SJSA1 (cell line): ENCODE data around the gene SHANK3. TPM values are rescaled to one million over a fixed set of nuclear protein-coding genes. Genes with fewer than 3 reads are reported as not detected.

Source experiments
- DNase-seq, 2 experiments: peaks; one replicate each; pipeline ENCODE4 v3.0.0-alpha.2; 2015 to 2020; ENCODE audit warnings: low spot score in 2 of 2, low read depth in 1 of 2
- H3K27ac ChIP-seq: fragments of 250-450 bp; sonication (Bioruptor Pico); 2 replicates; pipeline ENCODE4 v1.5.1; 2020; ENCODE audit warnings: mild to moderate bottlenecking, moderate library complexity
- H3K27me3 ChIP-seq: fragments of 250-450 bp; sonication (Bioruptor Pico); replicated peaks from 2 replicates; pipeline ENCODE4 v1.5.1; 2020; ENCODE audit warnings: mild to moderate bottlenecking, moderate library complexity
- H3K36me3 ChIP-seq: fragments of 250-450 bp; sonication (Bioruptor Pico); 2 replicates; pipeline ENCODE4 v1.5.1; 2020; ENCODE audit warnings: mild to moderate bottlenecking
- H3K4me1 ChIP-seq: fragments of 250-450 bp; sonication (Bioruptor Pico); replicated peaks from 2 replicates; pipeline ENCODE4 v1.6.1; 2021; ENCODE audit warnings: mild to moderate bottlenecking
- H3K4me3 ChIP-seq: fragments of 250-450 bp; sonication (Bioruptor Pico); 2 replicates; pipeline ENCODE4 v1.5.1; 2020; ENCODE audit warnings: mild to moderate bottlenecking
- H3K9me3 ChIP-seq: fragments of 250-450 bp; sonication (Bioruptor Pico); replicated peaks from 2 replicates; pipeline ENCODE4 v1.5.1; 2020; ENCODE audit warnings: mild to moderate bottlenecking
- total RNA-seq: library from RNA; depleted of rRNA; stranded (reverse); fragments of >200 nt; shearing (Covaris generic); gene quantifications from 2 replicates; pipeline ENCODE4 v1.2.3, GENCODE V29; 2014

Gene SHANK3
- total RNA-seq, 1 experiment from 2014 or later, result 0.53 TPM

DNA sequence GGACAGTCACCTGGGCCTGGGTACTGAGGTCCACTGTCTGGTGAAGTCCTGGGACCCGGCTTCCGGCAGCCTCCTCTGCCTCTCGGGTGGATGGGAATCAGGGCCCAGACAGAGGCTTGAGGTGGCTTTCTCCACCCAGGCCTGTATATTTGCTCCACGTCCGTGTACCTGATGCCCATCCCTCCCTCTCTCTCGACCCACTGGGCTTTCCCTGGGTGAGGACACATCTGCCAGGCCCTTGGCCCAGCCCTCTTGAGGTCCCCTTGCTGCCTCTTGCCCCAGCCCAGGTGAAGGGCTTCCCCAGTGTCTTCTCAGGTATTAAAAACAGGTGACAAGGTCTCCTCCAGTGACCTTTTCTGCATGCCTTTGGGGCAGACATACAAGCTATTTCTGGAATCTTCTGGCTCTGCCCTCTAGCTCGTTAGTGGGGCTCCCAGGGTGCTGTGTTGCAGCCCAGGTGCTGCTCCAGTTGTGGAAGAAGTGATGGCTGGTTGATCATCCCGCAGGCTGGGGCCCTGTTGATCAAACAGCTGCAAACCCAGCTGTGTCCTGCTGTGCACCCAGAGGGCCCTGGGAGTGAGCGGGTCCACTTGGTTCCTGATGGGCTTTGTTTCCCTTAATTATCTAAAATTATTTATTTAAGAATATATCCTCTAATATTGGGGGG lies 39.9 kb downstream of the SHANK3 start:
- no peaks in the 10 kb centered on the region for H3K36me3 ChIP-seq
- H3K9me3 ChIP-seq, result no peaks in the 10 kb centered on the region
- peaks cover 4% of the 10 kb centered on the region for H3K27me3 ChIP-seq
- no peaks in the 10 kb centered on the region for H3K4me1 ChIP-seq
- no peak for DNase-seq
- no peak overlapping the region for H3K4me3 ChIP-seq
- no peak overlapping the region for H3K27ac ChIP-seq

DNA sequence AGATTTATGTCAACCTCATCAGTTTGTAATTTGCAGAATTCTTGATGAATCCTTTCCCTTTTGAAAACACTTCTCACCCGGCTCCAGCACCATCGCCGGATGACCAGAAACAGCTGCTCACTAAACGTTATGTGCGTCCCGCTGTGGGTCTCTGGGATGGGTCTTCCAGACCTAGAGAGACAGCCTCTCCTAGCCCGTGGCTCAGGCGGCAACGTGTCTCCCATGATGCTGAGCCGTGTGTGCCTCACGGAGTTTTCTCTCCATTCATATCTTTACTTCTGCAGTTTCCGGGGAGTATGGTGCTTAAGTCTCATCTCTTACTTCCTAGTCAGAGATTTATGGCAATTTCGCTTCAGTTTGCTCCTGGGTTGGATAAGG lies 40.4 kb downstream of the SHANK3 start:
- Histone ChIP-seq H3K36me3 (no peaks in the 10 kb centered on the region), H3K4me3 (no peak overlapping the region), H3K27me3 (peaks cover 9% of the 10 kb centered on the region), H3K4me1 (no peaks in the 10 kb centered on the region), H3K27ac (no peak overlapping the region), H3K9me3 (no peaks in the 10 kb centered on the region)
- no peak for DNase-seq

DNA sequence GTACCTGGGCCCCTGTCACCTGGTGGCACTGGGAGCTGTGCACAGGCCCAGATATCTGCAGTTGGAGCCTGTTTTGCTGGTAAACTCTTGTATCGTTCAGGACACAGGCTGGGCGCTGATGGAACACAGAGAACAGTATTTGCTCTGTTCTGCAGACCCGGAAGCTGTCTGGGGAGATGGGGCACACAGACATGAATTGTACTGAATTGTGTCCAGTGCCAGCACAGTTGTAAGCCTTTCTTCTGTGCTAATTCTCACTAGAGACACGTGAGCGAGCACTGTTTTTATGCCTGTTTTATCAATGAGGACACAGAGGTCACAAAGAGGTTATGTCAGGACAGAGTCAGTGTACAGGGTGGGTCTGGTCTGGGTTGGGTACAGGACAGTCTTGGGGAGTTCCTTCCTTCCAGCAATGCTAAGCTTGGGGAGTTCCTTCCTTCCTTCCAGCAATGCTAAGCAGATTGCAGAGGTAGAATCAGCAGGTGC lies 41.0 kb downstream of the SHANK3 start:
- no peak overlapping the region for H3K4me3 ChIP-seq

DNA sequence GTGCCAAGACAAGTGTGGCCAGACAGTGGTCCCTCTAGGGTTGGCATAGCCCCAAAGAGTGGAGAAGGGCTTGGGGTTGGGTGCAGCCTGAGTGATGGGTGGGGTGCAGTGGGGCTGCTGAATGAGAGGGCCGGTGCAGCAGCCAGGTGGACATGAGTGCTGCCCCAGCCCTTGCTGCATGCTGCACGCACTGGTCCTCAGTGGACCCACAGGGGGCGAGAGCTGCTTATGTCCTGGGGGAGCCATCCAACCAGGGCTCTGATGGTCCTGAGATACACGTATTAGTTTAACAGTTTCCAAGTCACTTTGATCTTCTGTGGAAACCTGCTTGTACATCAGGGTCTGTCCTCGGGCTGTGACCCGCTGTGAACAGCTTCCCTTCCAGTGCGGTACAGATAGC lies 41.5 kb downstream of the SHANK3 start:
- Histone ChIP-seq H3K4me3 (no peak overlapping the region), H3K9me3 (no peaks in the 10 kb centered on the region), H3K27me3 (peaks cover 16% of the 10 kb centered on the region), H3K4me1 (no peaks in the 10 kb centered on the region), H3K36me3 (no peaks in the 10 kb centered on the region), H3K27ac (no peak overlapping the region)
- no peak for DNase-seq

More for the DNA sequence above, 41.0 kb downstream of the SHANK3 start:
- Histone ChIP-seq H3K36me3 (no peaks in the 10 kb centered on the region), H3K4me1 (no peaks in the 10 kb centered on the region), H3K9me3 (no peaks in the 10 kb centered on the region), H3K27ac (no peak overlapping the region), H3K27me3 (peaks cover 10% of the 10 kb centered on the region)
- DNase-seq, result no peak

DNA sequence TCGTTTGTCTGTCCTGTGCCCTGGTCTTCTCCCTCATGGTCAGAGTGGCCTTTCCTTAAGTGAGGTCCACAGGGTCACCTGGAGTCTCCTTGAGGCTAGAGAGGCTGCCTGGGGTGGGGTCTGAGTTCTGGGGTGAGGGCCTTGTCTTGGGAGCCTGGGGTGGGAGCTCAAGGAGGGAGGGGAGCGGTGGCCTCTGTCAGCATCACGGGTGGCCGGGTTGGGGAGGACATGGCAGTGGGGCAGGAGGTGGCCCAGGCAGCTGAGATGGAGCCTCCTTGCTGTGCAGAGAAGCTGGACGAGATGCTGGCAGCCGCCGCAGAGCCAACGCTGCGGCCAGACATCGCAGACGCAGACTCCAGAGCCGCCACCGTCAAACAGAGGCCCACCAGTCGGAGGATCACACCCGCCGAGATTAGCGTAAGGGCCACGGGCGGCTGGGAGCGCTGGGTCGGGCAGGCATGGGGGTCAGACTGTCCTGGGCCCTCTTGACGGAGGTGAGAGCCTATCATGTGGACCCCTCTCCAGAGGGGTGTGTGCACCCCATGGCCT lies 42.1 kb downstream of the SHANK3 start:
- Histone ChIP-seq H3K4me3 (no peak overlapping the region), H3K27me3 (peaks cover 21% of the 10 kb centered on the region), H3K27ac (no peak overlapping the region)

DNA sequence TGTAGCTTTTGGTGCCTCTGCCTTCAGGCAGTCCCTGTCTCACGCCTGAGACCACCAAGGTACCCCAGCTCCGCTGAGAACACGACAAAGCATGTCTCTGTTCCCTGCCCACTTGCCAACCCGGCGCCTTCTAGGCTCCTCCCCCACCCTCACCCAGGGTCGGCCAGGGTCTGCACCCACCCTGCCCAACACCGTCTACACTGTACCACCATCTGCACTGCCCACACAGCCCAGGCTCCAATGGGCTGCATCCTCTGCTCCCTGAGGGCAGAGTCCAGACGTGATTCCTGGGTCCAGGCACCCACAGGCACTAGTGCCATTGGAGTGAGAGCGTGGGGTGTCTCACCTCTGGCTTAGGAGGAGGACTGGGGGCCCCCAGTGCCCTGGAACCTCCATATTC lies 42.6 kb downstream of the SHANK3 start:
- Histone ChIP-seq H3K4me1 (no peaks in the 10 kb centered on the region), H3K27ac (no peak overlapping the region), H3K9me3 (no peaks in the 10 kb centered on the region), H3K36me3 (no peaks in the 10 kb centered on the region), H3K27me3 (peaks cover 25% of the 10 kb centered on the region), H3K4me3 (no peak overlapping the region)
- DNase-seq, result no peak

More for the DNA sequence above, 42.1 kb downstream of the SHANK3 start:
- Histone ChIP-seq H3K36me3 (no peaks in the 10 kb centered on the region), H3K4me1 (no peaks in the 10 kb centered on the region), H3K9me3 (no peaks in the 10 kb centered on the region)
- no peak for DNase-seq

DNA sequence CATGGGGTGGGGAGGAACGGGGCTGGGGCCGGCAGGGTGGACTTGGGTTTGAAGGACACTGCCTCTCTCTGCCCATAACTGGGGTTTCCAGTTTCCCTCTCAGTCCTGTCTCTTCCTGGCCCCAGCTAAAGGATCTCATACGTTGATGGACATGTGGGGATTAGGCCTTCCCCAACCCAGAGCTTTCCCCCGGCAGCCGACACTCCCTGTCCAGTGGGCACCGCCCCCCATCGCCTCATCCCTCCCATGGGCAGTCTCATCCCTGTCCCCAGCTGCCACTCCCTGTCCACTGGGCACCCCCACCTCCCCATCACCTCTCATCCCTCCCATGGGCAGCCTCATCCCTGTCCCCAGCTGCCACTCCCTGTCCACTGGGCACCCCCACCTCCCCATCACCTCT lies 43.2 kb downstream of the SHANK3 start:
- no peaks in the 10 kb centered on the region for H3K36me3 ChIP-seq
- H3K27ac ChIP-seq, result no peak overlapping the region

DNA sequence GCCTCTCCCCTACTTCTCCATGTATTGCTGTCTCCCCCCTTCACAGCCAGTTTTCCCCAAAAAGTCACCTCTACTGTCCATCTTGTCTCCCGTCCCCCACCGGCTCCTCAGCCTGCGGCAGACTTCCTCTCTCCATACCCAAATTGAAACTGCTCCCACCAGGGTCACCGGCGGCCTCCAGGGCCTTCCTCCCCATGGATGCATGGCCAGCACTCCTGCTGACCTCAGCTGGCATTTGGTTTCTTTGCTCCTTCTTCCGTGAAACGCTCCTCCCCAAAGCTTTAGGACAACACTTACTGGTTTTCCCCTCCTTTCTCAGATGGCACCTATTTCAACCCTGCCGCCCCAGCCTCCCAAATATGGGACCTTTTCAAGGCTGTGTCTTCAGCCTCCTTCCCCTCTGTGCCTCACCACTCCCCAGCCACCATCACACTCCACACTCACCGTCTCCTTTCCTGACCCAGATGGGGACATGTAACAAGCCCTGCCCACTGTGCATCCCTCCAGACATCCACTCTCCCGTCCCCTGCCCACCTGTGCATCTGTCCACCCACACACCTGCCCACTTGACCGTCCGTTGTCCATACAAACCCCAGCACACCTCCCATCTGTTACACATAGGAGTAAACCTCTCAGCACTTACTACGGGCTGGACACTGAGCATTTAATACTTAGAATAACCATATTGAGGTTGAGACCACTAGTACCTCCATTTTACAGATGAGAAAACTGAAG lies 43.8 kb downstream of the SHANK3 start:
- H3K27ac ChIP-seq, result no peak overlapping the region
- no peaks in the 10 kb centered on the region for H3K36me3 ChIP-seq
- no peaks in the 10 kb centered on the region for H3K4me1 ChIP-seq
- no peak for DNase-seq
- H3K27me3 ChIP-seq, result peaks cover 36% of the 10 kb centered on the region
- H3K4me3 ChIP-seq, result no peak overlapping the region
- H3K9me3 ChIP-seq, result no peaks in the 10 kb centered on the region

More for the DNA sequence above, 43.2 kb downstream of the SHANK3 start:
- Histone ChIP-seq H3K9me3 (no peaks in the 10 kb centered on the region), H3K4me1 (no peaks in the 10 kb centered on the region), H3K27me3 (peaks cover 30% of the 10 kb centered on the region), H3K4me3 (no peak overlapping the region)
- no peak for DNase-seq

DNA sequence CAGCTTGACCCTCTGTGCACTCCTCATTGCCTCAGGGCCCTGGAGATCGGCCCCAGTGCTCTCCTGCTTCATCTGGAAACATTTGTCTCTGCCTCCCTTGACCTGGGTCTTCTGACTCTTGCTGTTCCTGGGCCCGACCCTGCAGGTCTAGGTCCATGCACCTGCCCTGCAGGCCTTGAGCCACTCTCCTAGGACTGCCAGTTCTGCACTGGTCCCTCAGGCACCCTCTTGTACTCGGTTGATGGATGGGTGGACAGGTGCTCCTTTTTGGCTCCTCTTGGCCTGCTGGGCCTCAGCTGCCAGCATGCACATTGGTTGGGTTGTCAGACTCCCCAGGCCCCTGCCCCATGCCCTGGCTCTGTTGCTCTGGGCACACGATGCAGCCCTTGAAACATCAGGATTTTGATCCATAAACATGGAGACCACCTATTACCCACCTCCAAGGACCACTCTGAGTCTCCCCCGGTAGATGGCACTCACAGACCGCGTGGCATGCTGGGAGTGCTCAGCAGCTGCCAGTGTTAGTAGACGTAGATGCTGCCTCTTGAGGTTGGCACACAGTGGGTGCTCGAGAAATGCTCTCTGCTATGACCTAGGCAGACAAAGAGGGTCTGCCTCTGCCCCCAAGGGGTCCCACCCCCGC lies 45.2 kb downstream of the SHANK3 start:
- DNase-seq, result no peak
- H3K4me3 ChIP-seq, result no peak overlapping the region
- no peaks in the 10 kb centered on the region for H3K36me3 ChIP-seq
- no peak overlapping the region for H3K27ac ChIP-seq
- no peaks in the 10 kb centered on the region for H3K9me3 ChIP-seq
- H3K4me1 ChIP-seq, result no peaks in the 10 kb centered on the region
- peaks cover 43% of the 10 kb centered on the region for H3K27me3 ChIP-seq

DNA sequence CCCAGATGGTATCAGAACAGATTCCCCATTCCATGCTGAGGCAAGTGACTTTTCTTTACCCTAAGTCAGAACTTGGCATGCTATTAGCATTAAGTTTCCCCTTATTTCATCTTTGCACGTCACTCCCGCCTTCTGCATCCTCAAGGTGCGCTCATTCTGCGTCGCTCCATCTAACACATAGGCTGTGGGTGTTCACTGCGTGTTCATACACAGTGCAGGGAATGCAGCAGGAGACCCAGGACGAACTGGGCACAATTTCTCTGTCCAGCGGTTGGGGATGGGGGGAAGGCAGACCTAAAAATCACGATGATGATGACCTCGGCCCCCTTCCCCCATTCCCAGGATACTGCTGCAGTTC lies 45.7 kb downstream of the SHANK3 start:
- no peak for DNase-seq
- no peak overlapping the region for H3K4me3 ChIP-seq

DNA sequence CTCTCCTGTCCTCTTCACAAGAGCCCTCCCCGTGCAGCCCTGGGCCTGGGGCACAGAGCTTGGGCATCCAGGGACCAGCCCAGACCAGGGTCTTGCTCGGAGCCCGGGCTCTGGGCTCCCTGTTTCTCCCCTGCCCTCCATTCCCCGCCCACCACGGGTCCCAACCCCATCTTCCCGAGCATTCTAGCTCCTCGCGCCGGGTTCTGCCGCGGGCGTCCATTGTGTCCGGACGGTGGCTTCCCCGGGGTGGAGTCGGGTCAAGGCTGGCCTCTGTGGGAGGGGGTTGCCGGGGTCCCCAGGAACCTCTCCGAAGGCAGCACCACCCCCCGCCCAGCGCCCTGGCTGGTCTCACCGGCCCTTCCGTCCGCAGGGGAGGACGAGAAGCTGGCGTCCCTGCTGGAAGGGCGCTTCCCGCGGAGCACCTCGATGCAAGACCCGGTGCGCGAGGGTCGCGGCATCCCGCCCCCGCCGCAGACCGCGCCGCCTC lies 47.2 kb downstream of the SHANK3 start:
- no peak overlapping the region for H3K4me3 ChIP-seq
- DNase-seq, result no peak
- no peak overlapping the region for H3K27ac ChIP-seq
- peaks cover 43% of the 10 kb centered on the region for H3K27me3 ChIP-seq
- H3K4me1 ChIP-seq, result no peaks in the 10 kb centered on the region
- no peaks in the 10 kb centered on the region for H3K36me3 ChIP-seq
- H3K9me3 ChIP-seq, result no peaks in the 10 kb centered on the region; the same call in 1 of the 2 replicates

More for the DNA sequence above, 45.7 kb downstream of the SHANK3 start:
- no peak overlapping the region for H3K27ac ChIP-seq
- peaks cover 43% of the 10 kb centered on the region for H3K27me3 ChIP-seq
- H3K9me3 ChIP-seq, result no peaks in the 10 kb centered on the region
- H3K36me3 ChIP-seq, result no peaks in the 10 kb centered on the region
- H3K4me1 ChIP-seq, result no peaks in the 10 kb centered on the region

DNA sequence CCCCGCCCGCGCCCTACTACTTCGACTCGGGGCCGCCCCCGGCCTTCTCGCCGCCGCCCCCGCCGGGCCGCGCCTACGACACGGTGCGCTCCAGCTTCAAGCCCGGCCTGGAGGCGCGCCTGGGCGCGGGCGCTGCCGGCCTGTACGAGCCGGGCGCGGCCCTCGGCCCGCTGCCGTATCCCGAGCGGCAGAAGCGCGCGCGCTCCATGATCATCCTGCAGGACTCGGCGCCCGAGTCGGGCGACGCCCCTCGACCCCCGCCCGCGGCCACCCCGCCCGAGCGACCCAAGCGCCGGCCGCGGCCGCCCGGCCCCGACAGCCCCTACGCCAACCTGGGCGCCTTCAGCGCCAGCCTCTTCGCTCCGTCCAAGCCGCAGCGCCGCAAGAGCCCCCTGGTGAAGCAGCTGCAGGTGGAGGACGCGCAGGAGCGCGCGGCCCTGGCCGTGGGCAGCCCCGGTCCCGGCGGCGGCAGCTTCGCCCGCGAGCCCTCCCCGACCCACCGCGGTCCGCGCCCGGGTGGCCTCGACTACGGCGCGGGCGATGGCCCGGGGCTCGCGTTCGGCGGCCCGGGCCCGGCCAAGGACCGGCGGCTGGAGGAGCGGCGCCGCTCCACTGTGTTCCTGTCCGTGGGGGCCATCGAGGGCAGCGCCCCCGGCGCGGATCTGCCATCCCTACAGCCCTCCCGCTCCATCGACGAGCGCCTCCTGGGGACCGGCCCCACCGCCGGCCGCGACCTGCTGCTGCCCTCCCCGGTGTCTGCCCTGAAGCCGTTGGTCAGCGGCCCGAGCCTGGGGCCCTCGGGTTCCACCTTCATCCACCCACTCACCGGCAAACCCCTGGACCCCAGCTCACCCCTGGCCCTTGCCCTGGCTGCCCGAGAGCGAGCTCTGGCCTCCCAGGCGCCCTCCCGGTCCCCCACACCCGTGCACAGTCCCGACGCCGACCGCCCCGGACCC lies 48.0 kb downstream of the SHANK3 start:
- DNase-seq, result no peak
- Histone ChIP-seq H3K4me3 (no peak overlapping the region), H3K27ac (no peak overlapping the region), H3K4me1 (no peaks in the 10 kb centered on the region), H3K36me3 (no peaks in the 10 kb centered on the region), H3K9me3 (no peaks in the 10 kb centered on the region; the same call in 1 of the 2 replicates), H3K27me3 (peaks cover 43% of the 10 kb centered on the region)
